ENCODE data around the gene RPS6KA3.

GRCh38 chrX:20267607-20267930 is 860 bp upstream of the RPS6KA3 start:
- TF ChIP-seq SIN3A (IDR thresholded peaks at IDR 0.05; ENCODE audit: borderline replicate concordance, low read depth, low read length) (no peak), CTCF (IDR thresholded peaks at IDR 0.05) (no peak), POLR2AphosphoS5 (IDR thresholded peaks at IDR 0.05; ENCODE audit: low read depth, low read length) (no peak), EP300 (IDR thresholded peaks at IDR 0.05; ENCODE audit: borderline replicate concordance in 1 of 2, low read depth in 1 of 2, low read length in 1 of 2) (no peak)

All from SK-N-SH (cell line).